IMR-90 (cell line): ENCODE results near the gene B3GLCT. TPM values are rescaled to one million over a fixed set of nuclear protein-coding genes. Genes with fewer than 3 reads are reported as not detected.

ENCODE experiments used
- ATAC-seq: fragments of 200-7000 bp; cut with Tn5 transposase; 2 replicates; pipeline ENCODE4 v1.9.1; 2020; ENCODE audit warnings: low read depth, mild to moderate bottlenecking, moderate library complexity
- BruUV-seq: library from RNA; stranded (reverse); fragments of 400-500 nt; replicated peaks from 2 replicates; lab custom pipeline; 2021; lab: Mats Ljungman, UMichigan
- CTCF ChIA-PET: fragments of 300-600 bp; formaldehyde crosslinking; extraction: SDS; loops from one replicate; lab custom pipeline; 2021; ENCODE audit warnings: antibody characterized with exemption; lab: Yijun Ruan, JAX
- POLR2A ChIA-PET: fragments of 300-600 bp; sonication (Branson Sonifier 250); formaldehyde crosslinking; loops from one replicate; lab custom pipeline; 2022; ENCODE audit warnings: antibody characterized with exemption; ENCODE audit not compliant: unreplicated experiment; lab: Charles Lee
- DNase-seq: peaks from one replicate; pipeline ENCODE4 v3.0.0; 2013
- H2AFZ ChIP-seq: replicated peaks from 2 replicates; pipeline ENCODE3; 2013; ENCODE audit warnings: low read length, mild to moderate bottlenecking; ENCODE audit not compliant: poor library complexity
- H2AK5ac ChIP-seq: 2 replicates; pipeline ENCODE4 v1.6.1; 2013; ENCODE audit warnings: low read depth, low read length, inconsistent platforms
- H2AK9ac ChIP-seq: replicated peaks from 2 replicates; pipeline ENCODE3; 2013; ENCODE audit warnings: mild to moderate bottlenecking, low read depth, low read length, moderate library complexity; ENCODE audit not compliant: poor library complexity
- H2BK120ac ChIP-seq: 2 replicates; pipeline ENCODE4 v1.6.1; 2013; ENCODE audit warnings: low read depth, low read length, inconsistent platforms
- H2BK15ac ChIP-seq: 3 replicates; pipeline ENCODE4 v1.6.1; 2013; ENCODE audit warnings: low read depth, low read length, inconsistent platforms
- H2BK20ac ChIP-seq: 2 replicates; pipeline ENCODE4 v1.6.1; 2013; ENCODE audit warnings: low read depth, mild to moderate bottlenecking, inconsistent platforms, low read length, moderate library complexity
- H2BK5ac ChIP-seq: 2 replicates; pipeline ENCODE4 v1.6.1; 2013; ENCODE audit warnings: mild to moderate bottlenecking, low read depth, low read length, inconsistent platforms; ENCODE audit not compliant: poor library complexity, severe bottlenecking
- H3K14ac ChIP-seq: replicated peaks from 2 replicates; pipeline ENCODE4 v1.6.1; 2013; ENCODE audit warnings: low read depth, low read length, inconsistent platforms
- H3K18ac ChIP-seq: 2 replicates; pipeline ENCODE4 v1.6.1; 2013; ENCODE audit warnings: low read depth, low read length, control low read depth
- H3K23ac ChIP-seq: 2 replicates; pipeline ENCODE4 v1.6.1; 2013; ENCODE audit warnings: low read depth, low read length, inconsistent platforms
- H3K27ac ChIP-seq: 2 replicates; pipeline ENCODE4 v1.5.1; 2013; ENCODE audit warnings: mild to moderate bottlenecking, control low read depth, low read length; ENCODE audit not compliant: insufficient read depth
- H3K27me3 ChIP-seq: 2 replicates; pipeline ENCODE4 v1.6.1; 2013; ENCODE audit warnings: low read length; ENCODE audit not compliant: control insufficient read depth, insufficient read depth
- H3K36me3 ChIP-seq: 2 replicates; pipeline ENCODE4 v1.6.1; 2013; ENCODE audit warnings: low read length, mixed read lengths; ENCODE audit not compliant: control insufficient read depth, insufficient read depth
- H3K4ac ChIP-seq: 2 replicates; pipeline ENCODE4 v1.6.1; 2013; ENCODE audit warnings: low read depth, low read length, inconsistent platforms
- H3K4me1 ChIP-seq: 2 replicates; pipeline ENCODE4 v1.6.1; 2013; ENCODE audit warnings: low read length, mixed read lengths; ENCODE audit not compliant: control insufficient read depth, insufficient read depth
- H3K4me2 ChIP-seq: 2 replicates; pipeline ENCODE4 v1.6.1; 2013; ENCODE audit warnings: low read depth, mild to moderate bottlenecking, control low read depth, low read length, moderate library complexity
- H3K4me3 ChIP-seq: 2 replicates; pipeline ENCODE4 v1.5.1; 2013; ENCODE audit warnings: low read depth, mild to moderate bottlenecking, control low read depth, low read length, moderate library complexity; ENCODE audit not compliant: insufficient read depth
- H3K56ac ChIP-seq: 2 replicates; pipeline ENCODE4 v1.6.1; 2013; ENCODE audit warnings: low read length, inconsistent platforms; ENCODE audit not compliant: insufficient read depth; ENCODE audit errors: extremely low read depth
- H3K79me1 ChIP-seq, 2 experiments: 2 replicates each; pipeline ENCODE4 v1.6.1; 2013; ENCODE audit warnings: low read length in 2 of 2, inconsistent platforms in 1 of 2, low read depth in 1 of 2
- H3K9ac ChIP-seq: 2 replicates; pipeline ENCODE4 v1.6.1; 2013; ENCODE audit warnings: low read depth, low read length, control low read depth
- H3K9me1 ChIP-seq: 2 replicates; pipeline ENCODE4 v1.6.1; 2013; ENCODE audit warnings: low read length, inconsistent platforms; ENCODE audit not compliant: insufficient read depth
- H3K9me3 ChIP-seq: 2 replicates; pipeline ENCODE4 v1.6.1; 2013; ENCODE audit warnings: low read length; ENCODE audit not compliant: control insufficient read depth, insufficient read depth
- H4K20me1 ChIP-seq: 2 replicates; pipeline ENCODE4 v1.6.1; 2013; ENCODE audit warnings: low read length, inconsistent platforms; ENCODE audit not compliant: insufficient read depth
- H4K5ac ChIP-seq: 2 replicates; pipeline ENCODE4 v1.6.1; 2013; ENCODE audit warnings: mild to moderate bottlenecking, low read depth, low read length, control low read depth
- H4K8ac ChIP-seq, 2 experiments: 2 replicates each; pipeline ENCODE4 v1.6.1; 2013; ENCODE audit warnings: low read depth in 2 of 2, low read length in 2 of 2, control low read depth in 1 of 2, inconsistent platforms in 1 of 2
- H4K91ac ChIP-seq: 2 replicates; pipeline ENCODE4 v1.6.1; 2013; ENCODE audit warnings: low read depth, low read length, inconsistent platforms; ENCODE audit not compliant: insufficient read depth
- BHLHE40 ChIP-seq: fragments of 150-350 bp; IDR thresholded peaks from 2 replicates; pipeline ENCODE4 v1.6.1; 2016; ENCODE audit warnings: mild to moderate bottlenecking, low read depth, low read length
- CEBPB ChIP-seq: IDR thresholded peaks from 2 replicates; pipeline ENCODE4 v1.6.1; 2012; ENCODE audit warnings: low read depth, low read length, improper control_type of control experiment
- CHD1 ChIP-seq: IDR thresholded peaks from 2 replicates; pipeline ENCODE4 v1.6.1; 2012; ENCODE audit warnings: low read depth, low read length, improper control_type of control experiment
- CTCF ChIP-seq: conservative IDR thresholded peaks from 2 replicates; pipeline ENCODE4 v1.5.1; 2012; ENCODE audit warnings: mild to moderate bottlenecking, low read depth, low read length, improper control_type of control experiment
- ELK1 ChIP-seq: fragments of 150-350 bp; IDR thresholded peaks from 2 replicates; pipeline ENCODE4 v1.6.1; 2016; ENCODE audit warnings: low read depth, mild to moderate bottlenecking, low read length, moderate library complexity, borderline replicate concordance
- FOS ChIP-seq: fragments of 150-350 bp; IDR thresholded peaks from 2 replicates; pipeline ENCODE4 v1.6.1; 2016; ENCODE audit warnings: low read depth, low read length
- MAFK ChIP-seq: IDR thresholded peaks from 2 replicates; pipeline ENCODE4 v1.6.1; 2012; ENCODE audit warnings: low read depth, low read length, improper control_type of control experiment
- MAZ ChIP-seq: IDR thresholded peaks from 2 replicates; pipeline ENCODE4 v1.6.1; 2012; ENCODE audit warnings: low read depth, mild to moderate bottlenecking, low read length, improper control_type of control experiment, moderate library complexity, borderline replicate concordance
- MXI1 ChIP-seq: IDR thresholded peaks from 2 replicates; pipeline ENCODE4 v1.6.1; 2012; ENCODE audit warnings: low read depth, mild to moderate bottlenecking, low read length, moderate library complexity, borderline replicate concordance
- NFE2L2 ChIP-seq: fragments of 150-350 bp; IDR thresholded peaks from 2 replicates; pipeline ENCODE4 v1.6.1; 2016; ENCODE audit warnings: low read depth, mild to moderate bottlenecking, low read length
- POLR2A ChIP-seq: IDR thresholded peaks from 2 replicates; pipeline ENCODE4 v1.6.1; 2012; ENCODE audit warnings: mild to moderate bottlenecking, low read depth, low read length
- RAD21 ChIP-seq: IDR thresholded peaks from 2 replicates; pipeline ENCODE4 v1.6.1; 2012; ENCODE audit warnings: low read length, improper control_type of control experiment
- RCOR1 ChIP-seq: IDR thresholded peaks from 2 replicates; pipeline ENCODE4 v1.6.1; 2012; ENCODE audit warnings: mild to moderate bottlenecking, low read length, improper control_type of control experiment; ENCODE audit not compliant: insufficient replicate concordance
- RFX5 ChIP-seq: IDR thresholded peaks from 2 replicates; pipeline ENCODE4 v1.8.0; 2012; ENCODE audit warnings: low read depth, mild to moderate bottlenecking, low read length, moderate library complexity
- SMC3 ChIP-seq: fragments of 150-350 bp; IDR thresholded peaks from 2 replicates; pipeline ENCODE4 v1.6.1; 2016; ENCODE audit warnings: low read depth, mild to moderate bottlenecking, antibody characterized with exemption, low read length, moderate library complexity
- USF2 ChIP-seq: fragments of 150-350 bp; IDR thresholded peaks from 2 replicates; pipeline ENCODE4 v1.6.1; 2017; ENCODE audit warnings: mild to moderate bottlenecking, antibody characterized with exemption, low read length, low read depth
- WGBS, 2 experiments: methylation state at CpG; one replicate each; pipeline versions ENCODE4 v1.1.5 to v1.1.7; 2013; ENCODE audit warnings: missing lambda C conversion rate in 2 of 2; ENCODE audit not compliant: insufficient read length in 1 of 2; ENCODE audit errors: extremely low coverage in 2 of 2; 5-methylcytosine and 5-hydroxymethylcytosine counted together
- dilution Hi-C: fragments of 300-500 bp; cut with HindIII; formaldehyde crosslinking; loops from one replicate; pipeline ENCODE4 v1.14.3; 2018; ENCODE audit warnings: low sequenced_read_pairs; ENCODE audit not compliant: unreplicated experiment
- in situ Hi-C: fragments of 300-500 bp; cut with MboI; formaldehyde crosslinking; loops from 3 replicates; pipeline ENCODE4 v1.14.3; 2019; ENCODE audit warnings: low sequenced_read_pairs, inconsistent platforms, mixed read lengths
- intact Hi-C: fragments of 100-400 bp; cut with micrococcal nuclease; formaldehyde crosslinking; loops from 2 replicates; pipeline ENCODE4 v1.10.0; 2022
- polyA plus RNA-seq, 3 experiments: library from polyadenylated mRNA; depleted of rRNA; stranded (reverse); fragments of >200 nt; gene quantifications; 2 replicates each; pipeline ENCODE4 v1.2.3, GENCODE V29; 2012; ENCODE audit warnings: low replicate concordance in 1 of 3
- total RNA-seq: library from RNA; depleted of rRNA; stranded (reverse); fragments of >200 nt; gene quantifications from 2 replicates; pipeline ENCODE4 v1.2.3, GENCODE V29; 2012

The B3GLCT gene
- total and polyA plus RNA-seq, 2 of the 4 experiments (the other 2 are of a cell fraction) = 2.0 to 4.5 TPM

- H3K79me1 ChIP-seq = no peaks in the 10 kb centered on the region
- H3K9me1 ChIP-seq = no peaks in the 10 kb centered on the region
- H3K27ac ChIP-seq = no peak overlapping the region
- no peaks in the 10 kb centered on the region for H3K9me3 ChIP-seq
- H3K9ac ChIP-seq = no peak overlapping the region
- no peak overlapping the region for H3K4me3 ChIP-seq
- no peaks in the 10 kb centered on the region for H4K20me1 ChIP-seq
- H3K27me3 ChIP-seq = no peaks in the 10 kb centered on the region
- H3K23ac ChIP-seq = no peak overlapping the region
- 0 out of 2 replicates have a peak, but pooled peaks cover under 1% of the 10 kb centered on the region for H3K36me3 ChIP-seq
- DNase-seq (no peak), ATAC-seq (no peak)
- H2BK15ac ChIP-seq = no peak overlapping the region
- TF ChIP-seq BHLHE40 (no peak), CHD1 (no peak), CEBPB (no peak), ELK1 (no peak), CTCF (no peak), MXI1 (no peak), RFX5 (no peak), FOS (no peak), USF2 (no peak), RAD21 (no peak), RCOR1 (no peak), SMC3 (no peak), NFE2L2 (no peak), MAFK (no peak), POLR2A (no peak), MAZ (no peak)
- H4K5ac ChIP-seq = no peak overlapping the region
- no TSS peak for BruUV-seq
- H3K18ac ChIP-seq = no peak overlapping the region
- H2BK20ac ChIP-seq = no peak overlapping the region
- in situ Hi-C loops = no loop called here
- H2AK9ac ChIP-seq = no peak overlapping the region
- H2BK120ac ChIP-seq = no peak overlapping the region
- no peak overlapping the region for H4K8ac ChIP-seq
- H3K4ac ChIP-seq = no peak overlapping the region
- no peak overlapping the region for H2AK5ac ChIP-seq
- dilution Hi-C loops = no loop called here
- H2BK5ac ChIP-seq = no peak overlapping the region
- no peak overlapping the region for H4K91ac ChIP-seq
- POLR2A ChIA-PET = no interaction called here
- H3K4me2 ChIP-seq = no peak overlapping the region
- no peaks in the 10 kb centered on the region for H3K4me1 ChIP-seq
- H3K14ac ChIP-seq = no peak overlapping the region
- no peak overlapping the region for H2AFZ ChIP-seq
- no peak overlapping the region for H3K56ac ChIP-seq
- intact Hi-C loops = no loop called here
- CTCF ChIA-PET = no interaction called here
- no CpG with 5 or more reads among the region's 1 CpG for WGBS, 2 experiments
Observed at GRCh38 chr13:31334547-31334946, 134.8 kb downstream of the B3GLCT start.
